Ovary (tissue), 9 donors: Measurements from ENCODE around the gene EPB41L3. TPM values are rescaled to one million over a fixed set of nuclear protein-coding genes. Genes with fewer than 3 reads are reported as not detected.
"Not testable (repeated sequence)": the region's sequence is repeated elsewhere in the genome, so short reads cannot be mapped to it uniquely, and the experiment has no call there.

Experiments used
- DNase-seq, 5 donors: peaks; one replicate each; pipeline ENCODE4 v3.0.0-alpha.2; 2019 to 2020
- H3K27ac ChIP-seq, 2 donors: fragments of 200-600 bp; one replicate each; pipeline versions ENCODE4 v1.5.1 to v1.8.0; 2019 to 2022
- H3K27me3 ChIP-seq: fragments of 200-600 bp; one replicate; pipeline ENCODE4 v1.8.0; 2022
- H3K36me3 ChIP-seq: fragments of 200-600 bp; sonication (generic); one replicate; pipeline ENCODE4 v1.5.1; 2019
- H3K4me1 ChIP-seq: one replicate; pipeline ENCODE4 v1.8.1; 2013; ENCODE audit warnings: mild to moderate bottlenecking, moderate library complexity; ENCODE audit not compliant: insufficient read depth
- H3K4me3 ChIP-seq: fragments of 200-600 bp; sonication (generic); one replicate; pipeline ENCODE4 v1.5.1; 2017
- H3K9me3 ChIP-seq, 2 donors: fragments of 200-600 bp in 1 of 2; sonication (generic) in 1 of 2; one replicate each; pipeline versions ENCODE4 v1.5.1 to v1.8.1; 2013 to 2019; ENCODE audit warnings: mild to moderate bottlenecking in 1 of 2, moderate library complexity in 1 of 2
- EP300 ChIP-seq: sonication (generic); formaldehyde crosslinking; IDR thresholded peaks from one replicate; pipeline ENCODE4 v1.6.1; 2017; ENCODE audit warnings: antibody characterized with exemption
- POLR2A ChIP-seq: fragments of 450-650 bp; IDR thresholded peaks from one replicate; pipeline ENCODE4 v1.6.1; 2017; ENCODE audit warnings: antibody characterized with exemption, mild to moderate bottlenecking, moderate library complexity
- WGBS, 3 donors: extraction: QIAGEN DNeasy Blood & Tissue Kit in 1 of 3; methylation state at CpG; one replicate each; pipeline versions ENCODE4 v1.1.5 to v1.1.7; 2013 to 2017; 5-methylcytosine and 5-hydroxymethylcytosine counted together
- intact Hi-C, 4 donors: fragments of 100-400 bp; cut with DNase I; formaldehyde crosslinking; loops; one replicate each; pipeline versions ENCODE4 v1.11.0 to v1.15.1; 2022 to 2023
- polyA plus RNA-seq, 2 donors: library from polyadenylated mRNA; stranded (reverse); fragments of 200-250 nt in 1 of 2; fragments of 350-450 nt in 1 of 2; fragmentation: Illumina TruSeq in 1 of 2; extraction: RNeasy Lipid Tissue Mini Kit (QIAGEN cat#74804) in 1 of 2; gene quantifications; one replicate each; pipeline ENCODE4 v1.2.3, GENCODE V29; 2013 to 2014
- total RNA-seq, 7 donors: library from RNA; depleted of rRNA in 2 of 7; stranded (reverse); fragments of >200 nt in 2 of 7; fragmentation: NEBNext Ultra II Directional in 3 of 7; extraction: Animal tissue kit (Norgen Biotek cat#: 25700) in 3 of 7; gene quantifications; one replicate each; pipeline versions ENCODE4 v1.1.0 to v1.2.4, GENCODE V29; 2016 to 2023
- TF ChIP-seq, protein P1 (sequence below), 3 donors: fragments of 450-650 bp in 2 of 3; fragments of 200-600 bp in 1 of 3; IDR thresholded peaks; one replicate each; pipeline versions ENCODE4 v1.5.1 to v1.8.0; 2016 to 2022; ENCODE audit warnings: antibody characterized with exemption in 3 of 3, mild to moderate bottlenecking in 1 of 3
- donor health status: DM: no; HTN: no; CAD: no; lungs with moderate emphysema.
- donor health status: DM: no; HTN: no; CAD: no.
- donor health status: Bipolar disorder and iron deficiency.
- donor health status: DM: yes; HTN: yes; CAD: no.
- donor health status: DM: no; HTN: no; CAD: no.
- donor health status: DM: yes; HTN: yes; CAD: no.

EPB41L3 gene
- total and polyA plus RNA-seq, 9 donors, result 6.6 to 58.1 (median 29.5) TPM

GRCh38 chr18:5488844-5489243 lies 55.0 kb downstream of the EPB41L3 start:
- Histone ChIP-seq H3K27me3 (no peaks in the 10 kb centered on the region), H3K4me3 (peak overlapping the region; percentile 11), H3K4me1 (no peaks in the 10 kb centered on the region), H3K9me3 (no peaks in the 10 kb centered on the region), H3K36me3 (no peaks in the 10 kb centered on the region), H3K27ac (no peak overlapping the region)
- intact Hi-C loops, result loop anchor here in 1 of 4 donors (2.0 kb wide), 1 partner anchor 46 kb away; no protein-coding TSS in a partner anchor
- peak; percentile 36 to 49 (median 42) for DNase-seq
- TF ChIP-seq POLR2A (no peak), EP300 (no peak)
- TF ChIP-seq, protein P1, sequence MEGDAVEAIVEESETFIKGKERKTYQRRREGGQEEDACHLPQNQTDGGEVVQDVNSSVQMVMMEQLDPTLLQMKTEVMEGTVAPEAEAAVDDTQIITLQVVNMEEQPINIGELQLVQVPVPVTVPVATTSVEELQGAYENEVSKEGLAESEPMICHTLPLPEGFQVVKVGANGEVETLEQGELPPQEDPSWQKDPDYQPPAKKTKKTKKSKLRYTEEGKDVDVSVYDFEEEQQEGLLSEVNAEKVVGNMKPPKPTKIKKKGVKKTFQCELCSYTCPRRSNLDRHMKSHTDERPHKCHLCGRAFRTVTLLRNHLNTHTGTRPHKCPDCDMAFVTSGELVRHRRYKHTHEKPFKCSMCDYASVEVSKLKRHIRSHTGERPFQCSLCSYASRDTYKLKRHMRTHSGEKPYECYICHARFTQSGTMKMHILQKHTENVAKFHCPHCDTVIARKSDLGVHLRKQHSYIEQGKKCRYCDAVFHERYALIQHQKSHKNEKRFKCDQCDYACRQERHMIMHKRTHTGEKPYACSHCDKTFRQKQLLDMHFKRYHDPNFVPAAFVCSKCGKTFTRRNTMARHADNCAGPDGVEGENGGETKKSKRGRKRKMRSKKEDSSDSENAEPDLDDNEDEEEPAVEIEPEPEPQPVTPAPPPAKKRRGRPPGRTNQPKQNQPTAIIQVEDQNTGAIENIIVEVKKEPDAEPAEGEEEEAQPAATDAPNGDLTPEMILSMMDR (IDR thresholded peaks at IDR 0.05), result no peak
- 10 to 23% (median 20%) methylated on average over 23 to 24 of the region's 24 CpGs for WGBS, 3 donors

DNA sequence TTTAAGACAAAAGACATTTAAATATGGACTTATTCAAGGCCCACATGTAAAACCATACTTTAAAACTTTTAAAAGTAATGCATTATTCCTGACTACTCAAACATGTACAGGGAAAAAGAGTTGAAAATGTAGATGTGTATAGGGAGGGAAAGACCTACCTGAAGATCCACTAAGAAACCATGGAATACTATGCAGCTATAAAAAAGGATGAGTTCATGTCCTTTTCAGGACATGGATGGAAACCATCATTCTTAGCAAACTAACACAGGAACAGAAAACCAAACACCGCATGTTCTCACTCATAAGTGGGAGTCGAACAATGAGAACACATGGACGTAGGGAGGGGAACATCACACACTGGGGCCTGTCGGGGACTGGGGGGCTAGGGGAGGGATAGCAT lies 55.8 kb downstream of the EPB41L3 start:
- H3K27me3 ChIP-seq, H3K27ac ChIP-seq, DNase-seq, H3K36me3 ChIP-seq, H3K4me3 ChIP-seq, H3K9me3 ChIP-seq, H3K4me1 ChIP-seq: not testable (repeated sequence)
- WGBS, 3 donors, result 91 to 97% (median 97%) methylated on average over 4 of the region's 4 CpGs
- intact Hi-C loops, result loop anchor here in 1 of 4 donors (2.0 kb wide), 1 partner anchor 47 kb away; no protein-coding TSS in a partner anchor

DNA sequence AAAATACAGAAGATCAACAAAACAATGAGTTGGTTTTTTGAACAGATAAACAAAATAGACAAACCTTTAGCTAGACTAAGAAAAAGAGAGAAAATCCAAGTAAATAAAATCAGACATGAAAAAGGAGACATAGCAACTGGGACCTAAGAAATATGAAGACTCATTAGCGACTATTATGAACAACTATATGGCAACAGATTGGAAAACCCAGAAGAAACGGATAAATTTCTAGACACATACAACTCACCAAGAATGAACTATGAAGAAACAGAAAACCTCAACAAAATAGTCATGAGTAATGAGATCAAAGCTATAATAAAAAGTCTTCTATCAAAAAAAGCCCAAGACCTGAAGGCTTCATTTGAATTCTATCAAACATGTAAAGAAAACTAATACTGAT lies 59.3 kb downstream of the EPB41L3 start:
- Histone ChIP-seq H3K27me3 (no peaks in the 10 kb centered on the region), H3K4me3 (no peak overlapping the region), H3K9me3 (no peaks in the 10 kb centered on the region), H3K36me3 (no peaks in the 10 kb centered on the region), H3K4me1 (no peaks in the 10 kb centered on the region), H3K27ac (no peak overlapping the region)
- DNase-seq, result no peak
- intact Hi-C loops, result no loop called here
- WGBS, 3 donors, result 87 to 94% (median 88%) methylated on average over 2 of the region's 2 CpGs
- TF ChIP-seq, protein P1 (IDR thresholded peaks at IDR 0.05), result no peak
- TF ChIP-seq EP300 (no peak), POLR2A (no peak)

- TF ChIP-seq POLR2A (no peak), EP300 (no peak)
- TF ChIP-seq, protein P1 (IDR thresholded peaks at IDR 0.05), result no peak
- Histone ChIP-seq H3K4me3 (no peak overlapping the region), H3K36me3 (no peaks in the 10 kb centered on the region), H3K4me1 (no peaks in the 10 kb centered on the region), H3K9me3 (no peaks in the 10 kb centered on the region), H3K27me3 (no peaks in the 10 kb centered on the region), H3K27ac (no peak overlapping the region)
- DNase-seq, result no peak
- intact Hi-C loops, result no loop called here
- WGBS, 3 donors, result 96 to 100% (median 96%) methylated on average over 5 of the region's 5 CpGs
Measured at GRCh38 chr18:5481621-5482020, 62.2 kb downstream of the EPB41L3 start.

DNA sequence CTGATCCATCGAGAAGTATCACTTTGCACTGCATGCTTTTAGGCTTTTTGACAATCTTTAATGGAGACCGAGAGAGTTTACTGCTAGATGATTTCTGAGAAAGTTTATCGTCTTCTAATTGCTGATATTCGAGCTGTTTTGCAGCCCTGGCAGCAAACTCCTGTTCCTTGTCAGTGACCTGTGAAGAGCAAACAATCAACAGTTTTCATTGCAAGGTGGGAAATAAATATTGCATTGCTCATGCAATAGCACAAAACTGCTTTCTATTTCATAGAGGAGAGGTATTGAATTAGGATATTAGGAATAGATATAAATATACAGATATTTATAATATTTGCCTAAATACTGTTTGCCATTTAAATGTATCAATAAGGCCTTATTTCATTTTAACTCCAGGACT lies 65.5 kb downstream of the EPB41L3 start:
- Histone ChIP-seq H3K27me3 (no peaks in the 10 kb centered on the region), H3K27ac (no peak overlapping the region), H3K36me3 (no peaks in the 10 kb centered on the region), H3K4me3 (no peak overlapping the region), H3K9me3 (no peaks in the 10 kb centered on the region), H3K4me1 (no peaks in the 10 kb centered on the region)
- 62 to 79% (median 73%) methylated on average over 4 of the region's 4 CpGs for WGBS, 3 donors
- TF ChIP-seq POLR2A (no peak), EP300 (no peak)
- TF ChIP-seq, protein P1 (IDR thresholded peaks at IDR 0.05), result no peak
- DNase-seq, result no peak
- intact Hi-C loops, result loop anchor here in 1 of 4 donors (10.0 kb wide), 1 partner anchor 137 kb away; no protein-coding TSS in a partner anchor
